K562 (cell line): Measurements from ENCODE around the gene ZNF646. TPM values are rescaled to one million over a fixed set of nuclear protein-coding genes. Genes with fewer than 3 reads are reported as not detected.

Experiments used
- FOXA3 ChIP-seq, 2 experiments: fragments of 450-650 bp in 1 of 2; sonication (generic) in 1 of 2; formaldehyde crosslinking; IDR thresholded peaks in 1 of 2; conservative IDR thresholded peaks in 1 of 2; 2 replicates each; pipeline versions ENCODE4 v1.4.0 to v1.8.0; 2020 to 2022; ENCODE audit warnings: mild to moderate bottlenecking in 2 of 2, missing genetic modification reagents in 1 of 2
- GABPB2 ChIP-seq: fragments of 250-450 bp; sonication (Bioruptor Pico); conservative IDR thresholded peaks from 2 replicates; pipeline ENCODE4 v1.5.1; 2021; ENCODE audit warnings: mild to moderate bottlenecking
- KDM1A ChIP-seq, 2 experiments: fragments of 450-650 bp; IDR thresholded peaks; 2 replicates each; pipeline ENCODE4 v1.6.1; 2016; ENCODE audit warnings: mild to moderate bottlenecking in 2 of 2
- KDM2B ChIP-seq: fragments of 250-450 bp; sonication (Bioruptor Pico); IDR thresholded peaks from 2 replicates; pipeline ENCODE4 v1.8.0; 2021; ENCODE audit warnings: mild to moderate bottlenecking, moderate library complexity
- KLF13 ChIP-seq: fragments of 450-650 bp; IDR thresholded peaks from 2 replicates; pipeline ENCODE4 v1.6.1; 2016; ENCODE audit warnings: missing genetic modification characterization, low read depth, mild to moderate bottlenecking, missing compliant biosample characterization, moderate library complexity, borderline replicate concordance
- KLF16 ChIP-seq: IDR thresholded peaks from 2 replicates; pipeline ENCODE4 v1.6.1; 2016; ENCODE audit warnings: antibody characterized with exemption
- MIER1 ChIP-seq: fragments of 450-650 bp; IDR thresholded peaks from 2 replicates; pipeline ENCODE4 v1.6.1; 2016; ENCODE audit warnings: antibody characterized with exemption, mild to moderate bottlenecking, low read depth
- MTA2 ChIP-seq: fragments of 450-650 bp; IDR thresholded peaks from 2 replicates; pipeline ENCODE4 v1.6.1; 2016; ENCODE audit warnings: low read depth
- NFATC3 ChIP-seq: fragments of 450-650 bp; IDR thresholded peaks from 2 replicates; pipeline ENCODE4 v1.6.1; 2017; ENCODE audit warnings: mild to moderate bottlenecking
- PHB2 ChIP-seq: fragments of 450-650 bp; IDR thresholded peaks from 2 replicates; pipeline ENCODE4 v1.6.1; 2017; ENCODE audit warnings: low read depth
- POLR2H ChIP-seq: IDR thresholded peaks from 2 replicates; pipeline ENCODE4 v1.6.1; 2016; ENCODE audit warnings: missing genetic modification characterization, low read depth, mild to moderate bottlenecking, control low read depth, missing compliant biosample characterization, moderate library complexity
- RBFOX2 ChIP-seq: fragments of 200-400 bp; formaldehyde crosslinking; IDR thresholded peaks from 2 replicates; pipeline ENCODE4 v1.6.1; 2017; ENCODE audit warnings: low read depth, mild to moderate bottlenecking, low read length, moderate library complexity
- SMARCA5 ChIP-seq: fragments of 450-650 bp; IDR thresholded peaks from 2 replicates; pipeline ENCODE4 v1.6.1; 2016
- SMARCC2 ChIP-seq: fragments of 450-650 bp; IDR thresholded peaks from 2 replicates; pipeline ENCODE4 v1.6.1; 2017; ENCODE audit warnings: antibody characterized with exemption, moderate library complexity, mild to moderate bottlenecking, low read depth
- TAF7 ChIP-seq: fragments of 450-650 bp; IDR thresholded peaks from 2 replicates; pipeline ENCODE4 v1.6.1; 2016; ENCODE audit warnings: missing genetic modification characterization, missing compliant biosample characterization
- ZNF165 ChIP-seq: fragments of 250-450 bp; sonication (Bioruptor Pico); IDR thresholded peaks from 2 replicates; pipeline ENCODE4 v1.4.0; 2020; ENCODE audit warnings: borderline replicate concordance
- ZNF224 ChIP-seq: sonication (generic); formaldehyde crosslinking; IDR thresholded peaks from 2 replicates; pipeline ENCODE4 v1.8.0; 2022; ENCODE audit warnings: mild to moderate bottlenecking, missing genetic modification reagents
- ZNF23 ChIP-seq: fragments of 250-450 bp; sonication (Bioruptor Pico); IDR thresholded peaks from 2 replicates; pipeline ENCODE4 v1.4.0; 2020; ENCODE audit warnings: mild to moderate bottlenecking
- ZNF586 ChIP-seq: fragments of 450-650 bp; formaldehyde crosslinking; conservative IDR thresholded peaks from 2 replicates; pipeline ENCODE4 v1.4.0; 2020; ENCODE audit warnings: mild to moderate bottlenecking, moderate library complexity
- ZNF77 ChIP-seq: fragments of 250-450 bp; sonication (Bioruptor Pico); IDR thresholded peaks from 2 replicates; pipeline ENCODE4 v1.5.0; 2020
- ZNF778 ChIP-seq: fragments of 450-650 bp; formaldehyde crosslinking; IDR thresholded peaks from 2 replicates; pipeline ENCODE4 v1.4.0; 2020; ENCODE audit warnings: mild to moderate bottlenecking, moderate library complexity
- ZSCAN32 ChIP-seq: fragments of 450-650 bp; formaldehyde crosslinking; IDR thresholded peaks from 2 replicates; pipeline ENCODE4 v1.4.0; 2020; ENCODE audit warnings: mild to moderate bottlenecking, moderate library complexity
- polyA plus RNA-seq, 8 experiments: library from polyadenylated mRNA; depleted of rRNA in 4 of 8; stranded (reverse) in 5 of 8; unstranded in 3 of 8; fragments of >200 nt; fragmentation: Nextera tagmentation in 2 of 8; fragmentation: Illumina TruSeq in 1 of 8; extraction: Ambion mirVana in 2 of 8; extraction: Trizol in 1 of 8; gene quantifications; 2 replicates each; pipeline versions ENCODE4 v1.2.1 to v1.2.3, GENCODE V29; 2011 to 2014; ENCODE audit warnings: inconsistent platforms in 1 of 8, missing spikeins in 1 of 8
- total RNA-seq, 7 experiments: library from RNA; depleted of rRNA in 6 of 7; stranded (reverse); fragments of >200 nt in 6 of 7; fragmentation: Illumina TruSeq in 2 of 7; extraction: Trizol in 2 of 7; gene quantifications; 2 replicates each; pipeline versions ENCODE4 v1.2.1 to v1.2.3, GENCODE V29; 2011 to 2021; ENCODE audit warnings: low replicate concordance in 1 of 7
- TF ChIP-seq, protein P1 (sequence below): sonication (generic); formaldehyde crosslinking; IDR thresholded peaks from 2 replicates; pipeline ENCODE4 v1.8.0; 2022; ENCODE audit warnings: mild to moderate bottlenecking, low read depth, missing genetic modification reagents
- TF ChIP-seq, protein P2 (sequence below): fragments of 250-450 bp; sonication (Bioruptor Pico); IDR thresholded peaks from 2 replicates; pipeline ENCODE4 v1.5.0; 2022; ENCODE audit warnings: mild to moderate bottlenecking
- TF ChIP-seq, protein P3 (sequence below), 2 experiments: IDR thresholded peaks; 2 replicates each; pipeline ENCODE4 v1.6.1; 2012; ENCODE audit warnings: improper control_type of control experiment in 2 of 2, low read depth in 2 of 2, low read length in 2 of 2, borderline replicate concordance in 1 of 2

ZNF646 gene
- total and polyA plus RNA-seq, 9 of the 15 experiments (the other 6 are each of a cell fraction or from before 2014, with no cell fraction given), result 0.08 to 20.6 (median 8.0) TPM

DNA sequence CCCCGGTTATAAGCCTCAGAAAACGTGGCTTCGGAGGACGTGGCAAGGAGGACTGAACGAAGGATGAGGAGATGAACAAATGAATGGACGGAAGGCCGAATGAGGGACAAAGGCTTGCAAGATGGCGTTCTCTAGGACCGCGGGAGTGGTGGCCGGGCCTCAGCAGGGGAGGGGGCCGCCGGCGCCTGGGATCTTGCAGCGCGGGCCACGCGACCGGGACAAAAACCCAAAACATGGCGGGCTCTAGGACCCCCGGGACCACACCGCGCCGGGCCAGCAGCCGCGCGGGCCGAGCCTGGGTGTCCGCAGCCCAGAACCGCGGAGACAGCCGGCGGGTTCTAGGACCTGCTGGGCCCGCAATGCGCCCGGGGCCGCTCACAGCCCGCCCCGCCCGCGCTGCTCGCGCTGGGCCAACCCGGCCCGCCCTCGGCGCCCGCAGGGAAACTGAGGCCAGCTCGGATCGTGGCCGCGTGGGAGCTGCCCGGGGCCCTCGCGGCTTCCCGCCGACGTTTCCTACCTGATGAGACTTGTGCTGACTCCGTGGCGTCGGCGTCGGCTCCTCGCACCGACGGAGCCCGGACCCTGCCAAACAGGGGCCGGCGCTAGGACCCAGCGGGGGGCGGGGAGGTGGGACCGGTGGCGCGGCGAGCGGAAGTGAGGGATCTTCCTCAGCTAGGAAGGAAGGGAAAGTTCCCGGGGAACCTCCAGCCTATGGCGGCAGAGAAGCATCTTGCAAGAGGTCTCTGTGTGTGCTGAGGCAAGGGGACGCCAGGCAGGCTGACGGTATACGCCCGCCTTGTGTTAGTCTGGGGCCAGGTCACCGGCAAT, 866 bp upstream of the ZNF646 start (continued):
- TF ChIP-seq, protein P1, sequence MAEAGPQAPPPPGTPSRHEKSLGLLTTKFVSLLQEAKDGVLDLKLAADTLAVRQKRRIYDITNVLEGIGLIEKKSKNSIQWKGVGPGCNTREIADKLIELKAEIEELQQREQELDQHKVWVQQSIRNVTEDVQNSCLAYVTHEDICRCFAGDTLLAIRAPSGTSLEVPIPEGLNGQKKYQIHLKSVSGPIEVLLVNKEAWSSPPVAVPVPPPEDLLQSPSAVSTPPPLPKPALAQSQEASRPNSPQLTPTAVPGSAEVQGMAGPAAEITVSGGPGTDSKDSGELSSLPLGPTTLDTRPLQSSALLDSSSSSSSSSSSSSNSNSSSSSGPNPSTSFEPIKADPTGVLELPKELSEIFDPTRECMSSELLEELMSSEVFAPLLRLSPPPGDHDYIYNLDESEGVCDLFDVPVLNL, result no peak
- no peak for TF ChIP-seq ZNF77 (CRISPR knock-in tag)
- no peak for TF ChIP-seq MTA2
- TF ChIP-seq RBFOX2, result peak; percentile 86
- TF ChIP-seq NFATC3, result no peak
- 0 out of 2 replicates have a peak, but pooled peaks have one; percentile 9 for TF ChIP-seq KLF13 (tag)
- TF ChIP-seq, protein P2, sequence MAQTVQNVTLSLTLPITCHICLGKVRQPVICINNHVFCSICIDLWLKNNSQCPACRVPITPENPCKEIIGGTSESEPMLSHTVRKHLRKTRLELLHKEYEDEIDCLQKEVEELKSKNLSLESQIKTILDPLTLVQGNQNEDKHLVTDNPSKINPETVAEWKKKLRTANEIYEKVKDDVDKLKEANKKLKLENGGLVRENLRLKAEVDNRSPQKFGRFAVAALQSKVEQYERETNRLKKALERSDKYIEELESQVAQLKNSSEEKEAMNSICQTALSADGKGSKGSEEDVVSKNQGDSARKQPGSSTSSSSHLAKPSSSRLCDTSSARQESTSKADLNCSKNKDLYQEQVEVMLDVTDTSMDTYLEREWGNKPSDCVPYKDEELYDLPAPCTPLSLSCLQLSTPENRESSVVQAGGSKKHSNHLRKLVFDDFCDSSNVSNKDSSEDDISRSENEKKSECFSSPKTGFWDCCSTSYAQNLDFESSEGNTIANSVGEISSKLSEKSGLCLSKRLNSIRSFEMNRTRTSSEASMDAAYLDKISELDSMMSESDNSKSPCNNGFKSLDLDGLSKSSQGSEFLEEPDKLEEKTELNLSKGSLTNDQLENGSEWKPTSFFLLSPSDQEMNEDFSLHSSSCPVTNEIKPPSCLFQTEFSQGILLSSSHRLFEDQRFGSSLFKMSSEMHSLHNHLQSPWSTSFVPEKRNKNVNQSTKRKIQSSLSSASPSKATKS (CRISPR knock-in tag), result no peak
- TF ChIP-seq SMARCC2, result no peak
- no peak for TF ChIP-seq ZSCAN32
- no peak for TF ChIP-seq KDM1A (IDR thresholded peaks at IDR 0.05)
- no peak for TF ChIP-seq SMARCA5
- TF ChIP-seq MIER1, result 0 out of 2 replicates have a peak, but pooled peaks have one; percentile 15
- TF ChIP-seq TAF7 (tag), result 0 out of 2 replicates have a peak, but pooled peaks have one; percentile 11
- no peak for TF ChIP-seq ZNF778 (CRISPR knock-in tag)
- TF ChIP-seq PHB2, result no peak
- no peak for TF ChIP-seq GABPB2 (CRISPR knock-in tag)
- no peak for TF ChIP-seq ZNF23 (CRISPR knock-in tag)
- no peak for TF ChIP-seq KDM2B (CRISPR knock-in tag)
- TF ChIP-seq ZNF165 (CRISPR knock-in tag), result no peak
- TF ChIP-seq POLR2H (tag), result no peak
- TF ChIP-seq FOXA3 (CRISPR knock-in tag; conservative IDR thresholded peaks at IDR 0.05 in 1 of 2, IDR thresholded peaks at IDR 0.05 in 1 of 2), result no peak
- TF ChIP-seq KLF16, result no peak
- TF ChIP-seq, protein P3, sequence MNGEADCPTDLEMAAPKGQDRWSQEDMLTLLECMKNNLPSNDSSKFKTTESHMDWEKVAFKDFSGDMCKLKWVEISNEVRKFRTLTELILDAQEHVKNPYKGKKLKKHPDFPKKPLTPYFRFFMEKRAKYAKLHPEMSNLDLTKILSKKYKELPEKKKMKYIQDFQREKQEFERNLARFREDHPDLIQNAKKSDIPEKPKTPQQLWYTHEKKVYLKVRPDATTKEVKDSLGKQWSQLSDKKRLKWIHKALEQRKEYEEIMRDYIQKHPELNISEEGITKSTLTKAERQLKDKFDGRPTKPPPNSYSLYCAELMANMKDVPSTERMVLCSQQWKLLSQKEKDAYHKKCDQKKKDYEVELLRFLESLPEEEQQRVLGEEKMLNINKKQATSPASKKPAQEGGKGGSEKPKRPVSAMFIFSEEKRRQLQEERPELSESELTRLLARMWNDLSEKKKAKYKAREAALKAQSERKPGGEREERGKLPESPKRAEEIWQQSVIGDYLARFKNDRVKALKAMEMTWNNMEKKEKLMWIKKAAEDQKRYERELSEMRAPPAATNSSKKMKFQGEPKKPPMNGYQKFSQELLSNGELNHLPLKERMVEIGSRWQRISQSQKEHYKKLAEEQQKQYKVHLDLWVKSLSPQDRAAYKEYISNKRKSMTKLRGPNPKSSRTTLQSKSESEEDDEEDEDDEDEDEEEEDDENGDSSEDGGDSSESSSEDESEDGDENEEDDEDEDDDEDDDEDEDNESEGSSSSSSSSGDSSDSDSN (IDR thresholded peaks at IDR 0.05; ENCODE audit: borderline replicate concordance in 1 of 2, low read depth in 2 of 2, low read length in 2 of 2), result peak; percentile 9 to 15; a peak in 2 of 4 replicates
- no peak for TF ChIP-seq ZNF586 (CRISPR knock-in tag)
- TF ChIP-seq ZNF224 (CRISPR knock-in tag), result 0 out of 2 replicates have a peak, but pooled peaks have one; percentile 60
